Right hindlimb (tissue), 1 donor: ENCODE measurements around the gene TREX2.

Experiments used
- DNase-seq: peaks from one replicate; pipeline ENCODE4 v3.0.0-alpha.2; 2018

TREX2 gene

DNA sequence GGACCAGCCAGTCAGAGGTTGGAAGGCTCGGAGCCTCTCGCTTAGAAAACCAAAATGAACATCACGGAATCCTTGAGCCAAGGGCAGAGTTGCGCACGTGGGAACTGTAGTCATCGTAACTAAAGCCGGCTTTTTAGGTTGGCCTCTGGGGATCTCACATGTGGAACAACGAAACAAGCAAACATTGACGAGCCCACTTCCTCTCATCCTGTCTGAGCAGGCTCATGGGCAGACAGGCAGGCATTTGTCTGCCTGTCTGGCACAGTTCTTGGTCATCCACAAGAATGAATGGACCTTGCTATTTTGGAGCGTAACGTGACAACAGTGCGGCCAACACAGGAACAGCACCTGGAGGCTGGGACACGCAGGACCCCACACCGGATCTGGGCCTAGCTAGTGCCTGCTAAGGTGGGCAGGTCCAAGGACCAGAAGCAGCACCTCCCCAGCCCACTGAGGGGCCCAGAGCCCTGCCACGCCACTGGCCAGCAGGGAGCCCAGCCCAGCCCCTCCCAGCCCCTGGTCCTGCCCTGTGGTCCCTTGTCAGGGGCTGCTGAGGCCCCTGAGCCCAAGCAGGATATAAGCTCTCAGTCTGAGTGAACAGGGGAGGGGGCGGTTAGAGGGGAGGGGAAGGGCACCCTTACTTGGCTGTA, 9.2 kb upstream of the TREX2 start:
- no peak for DNase-seq

DNA sequence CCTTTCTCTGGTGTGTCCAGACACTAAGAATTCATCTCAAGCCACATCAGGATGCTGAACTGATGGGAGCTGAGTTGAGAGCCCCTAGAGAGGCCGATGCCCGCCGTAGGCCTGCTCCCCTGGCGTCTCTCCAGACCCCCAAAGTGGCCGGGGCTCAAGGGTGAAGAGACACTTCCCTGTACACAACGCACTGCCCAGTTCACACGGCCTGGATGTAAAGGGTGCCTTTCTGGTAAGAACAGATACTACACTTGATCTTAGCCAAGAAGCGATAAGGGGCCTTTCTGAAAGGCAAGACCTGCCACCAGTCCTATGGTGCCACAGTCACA, 5.1 kb upstream of the TREX2 start:
- no peak for DNase-seq

DNA sequence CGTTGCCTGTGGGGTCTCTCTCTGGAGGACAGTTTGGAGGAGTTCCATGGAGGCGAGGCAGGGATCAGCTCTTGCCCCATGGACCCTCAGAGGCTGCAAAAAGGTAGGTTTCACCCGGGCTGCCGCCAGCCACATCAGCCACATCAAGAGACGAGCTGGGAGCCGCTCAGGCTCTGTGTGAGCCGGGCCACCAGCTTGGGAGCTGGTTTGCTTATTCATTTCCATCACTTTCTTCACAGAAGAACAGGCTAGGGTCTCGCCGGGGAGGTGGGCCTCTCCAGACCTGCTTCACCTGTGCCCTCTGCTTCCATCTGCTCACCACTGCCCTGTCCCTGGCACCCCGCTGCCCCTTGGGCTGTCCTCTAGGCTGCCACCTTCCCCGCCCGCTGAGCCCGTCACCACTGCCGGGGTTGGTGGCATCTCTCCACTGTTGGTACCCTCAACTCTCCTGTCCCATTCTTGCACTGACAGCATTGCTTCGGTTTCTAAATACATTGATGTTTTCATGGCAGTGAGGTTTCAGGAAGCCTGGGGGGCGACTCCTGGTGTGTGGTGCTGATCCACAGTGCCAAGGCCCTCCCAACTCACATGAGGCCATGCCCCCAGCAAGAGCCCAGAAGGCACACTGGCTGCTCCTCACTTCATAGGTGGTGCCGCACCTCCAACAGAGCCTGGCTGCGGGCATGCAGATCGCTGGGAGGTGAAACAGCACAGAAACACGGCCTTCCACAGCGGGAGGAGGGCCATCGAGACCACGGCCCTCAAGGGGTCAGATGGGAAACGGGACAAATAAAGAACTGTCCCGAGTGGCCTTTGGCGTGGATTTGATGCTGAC, 4.5 kb upstream of the TREX2 start:
- no peak for DNase-seq

DNA sequence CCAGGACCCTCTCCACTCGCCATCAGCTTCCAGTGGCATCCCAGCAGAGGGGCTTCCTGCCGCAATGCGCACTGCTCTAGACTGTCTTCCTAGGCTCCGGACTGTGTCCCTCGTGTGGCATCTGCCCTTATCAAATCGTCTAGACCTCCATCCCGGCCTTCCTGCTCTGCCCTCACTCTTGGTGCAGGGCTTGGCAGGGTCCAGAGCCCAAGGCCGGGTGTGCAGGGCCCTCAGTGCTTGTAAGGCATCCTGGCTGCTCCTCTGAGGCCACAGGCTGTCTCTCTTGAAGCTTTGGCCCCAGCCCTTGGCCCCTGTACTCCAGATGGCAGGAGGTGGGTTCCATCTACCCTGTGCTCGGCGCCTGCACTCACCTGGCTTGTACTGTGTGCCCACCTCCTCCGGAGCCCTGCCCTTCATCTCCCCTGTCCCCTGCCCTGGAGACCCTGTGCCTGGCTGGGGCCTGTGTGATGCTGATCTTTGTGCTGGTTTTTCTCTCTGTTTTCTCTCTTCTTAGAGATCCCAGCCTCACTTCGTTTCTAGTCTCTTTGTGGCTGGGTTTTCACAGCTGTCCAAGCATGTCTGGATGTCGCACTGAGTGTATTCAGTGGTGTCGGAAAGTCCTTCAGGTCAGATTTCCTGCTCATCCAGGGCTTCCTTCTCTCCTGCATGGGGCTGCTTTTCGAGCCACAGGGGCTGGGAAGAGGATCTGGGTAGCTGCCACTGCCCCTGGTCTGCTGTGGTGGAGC, 3.7 kb upstream of the TREX2 start:
- no peak for DNase-seq

DNA sequence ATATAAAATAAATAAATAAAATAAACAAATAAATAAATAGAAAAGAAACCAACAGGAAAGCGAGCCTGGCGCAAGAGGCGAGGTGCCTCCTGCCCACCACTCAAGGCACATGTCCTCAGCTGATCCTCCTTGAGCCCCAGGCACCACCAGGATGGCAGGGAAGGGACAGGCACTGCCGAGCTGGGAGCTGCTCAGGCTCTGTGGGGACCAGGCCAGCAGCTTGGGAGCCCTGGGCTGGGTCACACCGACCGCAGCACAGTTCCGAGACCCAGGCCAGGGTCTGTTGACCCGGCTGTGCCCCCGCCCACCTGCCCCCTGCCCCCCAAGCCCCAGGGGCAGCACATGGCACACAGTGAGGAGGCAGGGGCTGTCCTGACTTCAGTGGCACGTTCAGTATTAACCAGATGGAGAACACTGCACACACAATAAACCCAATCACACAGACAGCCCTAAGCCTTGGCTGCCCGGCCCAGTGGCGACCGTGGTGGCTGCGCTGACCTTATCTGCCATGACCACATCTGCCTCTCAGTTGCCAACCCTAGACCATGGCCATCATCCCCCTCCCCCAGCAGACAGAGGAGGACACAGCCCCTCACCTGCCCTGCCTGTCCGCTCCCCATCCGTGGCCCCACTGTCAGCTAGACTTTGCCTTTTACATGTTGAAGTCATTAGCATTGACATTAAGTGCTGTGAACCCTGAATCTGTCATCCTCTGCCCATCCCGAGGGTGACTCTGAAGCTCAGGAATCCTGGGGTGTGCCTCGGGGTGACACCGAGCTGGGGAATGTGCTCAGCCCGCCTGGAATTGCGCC, 2.9 kb upstream of the TREX2 start:
- DNase-seq, result no peak

DNA sequence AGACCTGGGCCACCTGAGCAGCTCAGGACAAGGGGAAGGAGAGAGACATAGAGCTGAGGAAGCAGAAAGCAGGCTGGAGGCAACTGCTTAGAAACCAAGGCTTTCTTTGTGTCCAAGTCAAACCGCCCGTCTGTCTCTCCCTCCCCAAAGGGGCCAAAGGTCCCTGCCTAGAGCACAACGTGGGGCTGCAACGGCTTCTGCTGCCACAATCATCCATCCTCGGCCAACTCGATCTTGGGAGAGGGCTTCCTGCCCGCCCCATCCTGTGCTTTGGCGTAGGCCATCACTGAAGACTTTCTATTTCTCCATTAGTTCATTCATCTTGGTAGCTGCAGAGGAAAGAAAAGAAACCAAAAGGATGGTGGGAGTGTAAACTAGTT, 1.7 kb upstream of the TREX2 start:
- DNase-seq, result no peak

DNA sequence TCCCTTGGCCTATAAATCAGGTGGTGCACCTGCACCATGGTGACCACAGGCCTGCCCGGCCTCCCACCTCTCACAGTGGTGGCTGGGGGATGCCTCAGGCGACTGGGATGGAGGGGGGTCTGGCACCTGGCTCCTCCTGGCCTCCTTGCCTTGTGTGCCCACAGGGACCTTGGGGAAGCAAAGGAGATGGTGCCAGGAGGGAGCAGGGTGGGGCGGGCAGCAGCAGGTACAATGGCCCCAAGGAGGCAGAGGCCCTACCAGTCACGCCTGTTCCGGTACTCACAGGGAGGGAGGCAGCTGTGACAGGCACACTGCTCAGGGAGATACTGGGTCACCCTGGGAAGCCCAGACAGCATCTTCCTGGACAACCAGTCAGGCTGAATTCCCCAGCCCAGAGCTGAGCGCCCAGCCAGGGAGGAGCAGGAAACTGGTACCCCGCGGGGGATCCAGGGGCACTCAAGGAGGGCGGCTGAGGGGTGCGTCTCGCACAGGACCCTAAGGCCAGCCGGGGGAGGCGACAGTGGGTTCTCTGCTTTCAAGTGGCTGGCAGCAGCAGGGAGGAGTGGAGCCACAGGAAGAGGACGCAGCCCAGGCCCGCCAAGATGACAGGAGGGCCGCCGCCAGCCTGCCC, 1.2 kb upstream of the TREX2 start:
- DNase-seq, result no peak

DNA sequence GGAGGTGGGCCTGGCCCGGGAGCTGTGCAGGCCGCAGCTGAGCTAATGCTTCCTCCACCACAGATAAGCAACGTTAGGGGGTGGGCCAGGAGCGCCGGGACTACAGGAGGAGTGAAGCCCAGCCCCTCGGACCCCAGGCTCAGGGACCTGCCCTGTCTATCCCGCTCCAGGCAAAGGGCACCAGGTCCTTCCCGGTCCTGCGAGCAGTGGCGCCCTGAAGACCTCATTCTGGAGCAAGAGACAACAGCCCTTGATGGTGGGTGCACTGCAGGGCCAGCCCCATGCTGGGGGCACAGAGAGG, 730 bp upstream of the TREX2 start:
- no peak for DNase-seq

DNA sequence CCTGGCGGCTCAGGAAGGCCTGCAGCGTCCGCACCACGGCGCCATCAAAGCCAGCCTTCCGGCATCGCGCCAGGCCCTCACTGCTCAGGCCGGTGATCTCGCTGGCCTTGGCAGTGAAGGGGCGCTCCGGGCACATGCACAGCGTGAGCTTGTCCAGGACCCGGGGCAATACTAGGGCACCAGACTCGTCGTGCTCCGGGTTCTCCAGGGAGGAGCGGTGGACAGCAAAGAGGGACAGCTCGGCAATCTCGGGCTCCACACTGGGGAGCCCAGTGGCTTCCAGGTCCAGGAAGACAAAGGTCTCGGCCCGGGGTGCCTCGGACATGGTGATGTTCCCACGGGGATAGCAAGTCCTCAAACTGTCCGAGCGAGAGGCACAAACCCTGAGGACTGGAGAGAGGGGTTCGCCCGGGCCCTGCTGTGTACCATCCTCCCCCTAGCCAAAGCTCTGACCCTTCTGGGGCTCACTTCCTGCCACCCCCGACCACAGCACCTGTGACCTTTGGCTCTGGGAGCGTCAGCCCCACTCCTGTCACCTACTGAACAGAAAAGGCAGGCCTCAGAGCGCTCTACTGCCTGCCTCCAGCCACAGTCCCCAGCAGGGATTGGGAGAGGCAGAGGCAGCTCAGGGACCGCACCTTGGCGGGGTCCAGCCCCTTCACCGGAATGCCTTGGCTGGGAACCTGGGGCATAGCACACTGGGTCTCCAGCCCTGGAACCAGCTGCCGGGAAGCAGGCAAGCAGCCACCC, 575 bp downstream of the TREX2 start:
- DNase-seq, result no peak

DNA sequence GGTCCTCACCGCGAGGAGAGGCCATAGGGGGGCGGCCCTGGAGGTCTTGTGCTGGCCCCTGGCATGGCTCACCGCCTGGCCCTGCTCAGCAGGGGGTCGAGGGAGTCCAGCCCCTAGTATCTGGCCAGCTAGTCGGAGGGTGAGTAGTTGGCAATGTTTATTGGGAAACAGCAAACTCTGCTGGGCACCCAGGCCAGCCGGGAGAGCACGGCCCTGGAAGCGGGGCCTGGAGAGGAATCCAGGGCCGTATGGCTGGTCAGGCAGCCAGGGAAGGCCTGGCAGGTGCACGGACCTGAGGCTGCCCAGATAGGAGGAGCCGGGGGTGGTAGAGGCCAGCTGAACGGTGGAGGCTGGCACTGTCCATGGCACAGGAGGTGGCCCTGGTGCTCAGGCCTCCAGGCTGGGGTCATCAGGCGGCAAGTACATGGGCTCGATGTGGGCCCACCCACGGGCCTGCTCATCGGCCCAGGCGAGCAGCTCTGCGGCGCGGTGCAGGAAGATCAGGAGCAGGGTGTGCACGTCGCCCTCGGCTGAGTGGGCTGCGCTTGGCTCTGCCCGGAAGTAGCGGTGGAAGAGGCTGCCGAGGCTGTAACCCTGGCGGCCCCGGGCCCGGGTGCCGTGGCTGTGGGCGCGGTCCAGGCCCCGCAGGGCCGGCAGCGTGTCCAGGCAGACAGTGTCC, 1.4 kb downstream of the TREX2 start:
- no peak for DNase-seq

DNA sequence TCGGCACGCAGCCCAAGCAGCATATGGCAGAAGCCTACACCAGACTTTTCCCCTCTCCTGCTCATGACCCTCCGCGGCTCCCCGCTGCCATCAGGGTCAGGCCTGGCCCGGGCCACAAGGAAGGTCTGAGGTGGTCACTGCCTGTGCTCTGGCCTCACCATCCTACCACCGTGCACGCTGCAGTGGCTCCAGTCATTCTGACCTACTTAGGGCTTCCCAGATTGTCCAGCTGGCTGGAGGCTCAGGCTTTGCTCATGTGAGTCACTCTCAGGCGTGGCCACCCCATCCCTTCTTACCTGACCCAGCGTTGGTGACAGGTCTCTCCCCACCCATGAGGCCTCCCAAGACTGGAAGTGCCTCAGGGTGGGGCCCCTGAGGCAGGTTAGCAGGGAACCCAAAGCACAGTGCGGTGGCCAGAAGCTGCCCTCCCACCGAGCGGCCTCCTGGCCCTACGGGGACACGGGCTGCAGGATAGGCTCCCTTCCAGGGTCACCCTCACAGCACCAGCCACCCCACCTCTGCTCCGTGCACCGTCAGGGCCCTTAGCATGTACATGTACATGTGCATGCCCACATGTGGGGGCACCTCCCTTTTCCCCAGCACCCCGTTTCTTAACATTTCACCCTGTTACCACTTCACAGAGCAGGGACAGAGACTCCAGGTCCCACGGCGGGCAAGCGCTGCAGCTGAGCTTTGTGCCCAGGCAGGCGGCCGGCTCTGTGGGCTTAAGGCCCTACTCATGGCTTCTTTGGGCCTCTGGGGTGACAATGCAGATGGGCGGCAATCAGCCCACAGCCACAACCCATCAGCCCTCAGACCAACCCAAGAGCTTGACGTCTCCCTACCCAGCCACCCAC, 2.2 kb downstream of the TREX2 start:
- no peak for DNase-seq

DNA sequence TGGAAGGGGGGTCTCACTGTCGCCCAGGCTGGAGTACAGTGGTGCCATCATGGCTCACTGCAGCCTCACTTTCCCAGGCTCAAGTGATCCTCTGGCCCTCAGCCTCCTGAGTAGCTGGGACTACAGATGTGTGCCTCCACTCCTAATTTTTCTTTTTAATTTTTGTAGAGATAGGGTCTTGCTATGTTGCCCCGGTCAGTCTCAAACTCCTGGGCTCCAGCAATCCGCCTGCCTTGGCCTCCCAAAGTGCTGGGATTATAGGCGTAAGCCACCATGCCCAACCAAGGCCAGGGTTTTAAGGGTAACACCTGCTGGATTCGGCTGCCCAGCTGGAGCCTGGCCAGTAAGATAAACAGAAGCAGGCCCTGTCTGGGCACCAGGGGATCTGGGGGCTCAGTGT, 3.4 kb downstream of the TREX2 start:
- no peak for DNase-seq

DNA sequence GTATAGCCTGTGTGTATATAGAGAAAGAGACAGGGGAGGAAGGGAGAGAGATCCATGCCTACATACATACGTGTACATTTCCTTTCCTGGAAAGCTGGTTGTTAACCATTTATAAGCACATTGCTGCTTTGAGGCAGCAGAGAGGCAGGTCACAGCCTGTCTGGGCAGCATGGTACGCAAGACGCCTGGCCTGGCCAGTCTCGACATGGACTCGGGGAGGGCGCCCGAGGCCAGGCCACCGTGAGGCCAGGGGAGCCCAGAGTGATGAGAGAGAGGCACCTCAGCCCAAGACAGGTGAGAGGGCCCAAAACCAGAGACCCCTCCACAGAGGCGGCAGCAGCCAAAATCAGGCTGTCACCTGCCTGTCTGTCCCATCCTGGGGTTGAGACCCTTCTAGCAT, 3.9 kb downstream of the TREX2 start:
- DNase-seq, result no peak

DNA sequence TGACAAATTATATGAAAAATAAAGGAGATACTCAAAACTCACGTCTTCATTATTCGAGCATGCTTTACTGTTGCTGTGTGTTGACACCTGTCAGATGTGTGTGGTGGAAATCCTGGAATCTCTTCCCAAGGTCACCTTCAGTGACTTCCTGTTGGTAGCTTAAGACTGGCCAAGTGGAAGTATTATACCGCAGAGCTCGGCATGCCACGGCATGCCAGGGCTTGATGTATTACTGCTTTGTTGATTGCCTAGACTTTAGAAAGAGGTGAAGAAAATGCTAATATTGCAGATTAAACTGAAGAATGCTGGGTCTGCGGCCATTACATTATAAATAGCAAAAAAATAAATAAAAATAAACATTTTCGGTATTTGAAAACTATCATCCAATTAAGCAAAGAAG, 4.6 kb downstream of the TREX2 start:
- no peak for DNase-seq

DNA sequence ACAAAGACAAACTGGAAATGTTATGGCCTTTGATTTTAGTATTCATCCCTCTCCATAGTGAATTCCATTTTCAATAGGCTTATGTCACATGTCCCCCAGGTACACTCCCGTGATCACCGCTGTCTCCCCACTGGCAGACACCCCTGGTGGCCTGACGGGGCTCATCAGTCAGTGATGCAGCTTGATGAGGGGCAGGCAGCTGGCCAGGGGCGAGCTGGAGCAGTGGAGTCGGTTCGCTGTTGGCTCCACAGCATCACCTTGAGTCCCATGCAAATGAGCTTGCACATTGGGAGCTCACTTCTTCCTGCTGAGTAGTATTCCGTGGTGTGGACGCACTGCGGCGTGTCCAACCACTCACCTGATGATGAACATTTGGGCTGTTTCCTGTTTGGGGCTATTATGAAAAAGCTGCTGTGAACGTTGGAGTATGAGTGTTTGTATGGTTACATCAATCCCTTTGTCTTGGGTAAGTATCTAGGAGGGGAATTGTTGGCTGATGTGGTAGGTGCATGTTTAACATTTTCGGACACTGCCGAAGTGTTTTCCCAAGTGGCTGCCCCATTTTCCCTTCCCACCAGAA, 5.2 kb downstream of the TREX2 start:
- no peak for DNase-seq

DNA sequence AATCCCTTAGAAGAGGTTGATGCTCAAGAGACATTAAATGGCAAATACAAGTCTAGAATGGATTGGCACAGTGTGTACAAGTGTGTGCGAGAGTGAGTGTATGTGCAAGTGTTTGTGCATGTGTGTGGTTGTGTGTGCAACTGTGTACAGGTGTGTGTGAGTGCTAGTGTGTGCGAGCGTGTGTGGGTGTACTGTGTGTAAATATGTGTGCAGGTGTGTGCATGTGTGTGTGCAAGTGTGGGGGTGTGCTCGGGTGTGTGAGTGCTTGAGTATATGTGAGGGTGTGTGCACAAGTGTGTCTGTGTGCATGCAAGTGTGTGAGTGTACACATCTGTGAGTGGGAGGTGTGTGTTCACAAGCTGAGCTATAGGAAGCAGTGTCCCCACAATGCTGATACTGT, 5.9 kb downstream of the TREX2 start:
- DNase-seq, result no peak

DNA sequence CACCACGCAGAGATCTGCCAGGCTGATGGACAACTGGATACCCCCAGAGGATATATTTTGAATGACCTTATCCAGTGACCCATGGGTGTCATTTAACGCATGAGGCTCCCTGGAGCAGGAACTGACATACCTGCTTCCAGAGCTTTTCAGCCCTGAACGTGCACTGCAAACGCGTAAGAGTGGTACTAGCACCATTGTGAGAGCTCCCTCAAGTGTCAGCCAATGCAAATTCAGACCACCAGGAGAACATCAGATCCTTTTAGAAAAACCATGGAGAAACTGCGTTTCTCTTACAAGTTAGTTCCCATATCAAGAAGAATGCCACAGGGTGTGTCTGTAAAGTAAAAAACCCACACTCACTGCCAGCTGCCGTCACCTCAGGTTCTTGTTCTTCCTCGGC, 7.3 kb downstream of the TREX2 start:
- no peak for DNase-seq

DNA sequence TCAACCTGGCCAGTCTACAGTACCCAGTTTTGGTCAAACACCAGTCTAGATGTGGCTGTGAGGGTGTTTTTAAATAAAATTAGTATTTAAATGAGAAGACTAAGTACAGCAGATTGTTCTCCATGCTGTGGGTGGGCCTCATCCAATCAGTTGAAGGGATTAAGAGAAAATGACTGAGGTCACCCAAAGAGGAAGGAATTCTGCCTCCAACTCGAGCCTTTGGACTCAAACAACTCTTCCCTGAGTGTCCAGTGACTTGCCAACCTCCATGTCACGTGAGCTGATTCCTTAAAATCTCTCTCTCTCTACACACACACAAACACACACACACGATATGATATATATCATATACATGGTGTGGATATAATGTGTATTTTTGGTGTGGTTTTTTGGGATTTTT, 10.0 kb downstream of the TREX2 start:
- DNase-seq, result no peak

DNA sequence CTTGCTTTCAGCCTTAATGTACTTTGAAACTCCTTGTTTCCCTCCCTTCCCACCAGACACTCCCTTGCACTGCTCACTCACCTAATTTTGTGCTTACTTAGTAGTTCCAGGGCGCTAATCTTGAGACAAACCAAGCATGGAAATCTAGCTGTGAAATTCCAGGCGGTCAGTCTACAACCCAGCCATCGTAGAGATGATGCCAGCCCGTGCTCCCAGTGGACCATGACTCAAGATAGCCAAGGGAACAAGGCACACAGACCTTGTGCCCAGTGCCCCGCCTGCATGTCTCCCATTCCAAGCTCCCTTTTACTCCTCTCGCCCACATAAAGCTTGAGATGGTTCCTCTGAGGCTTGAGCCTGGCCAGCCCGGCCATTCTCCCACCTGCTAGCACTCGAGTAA, 11.1 kb downstream of the TREX2 start:
- DNase-seq, result no peak

DNA sequence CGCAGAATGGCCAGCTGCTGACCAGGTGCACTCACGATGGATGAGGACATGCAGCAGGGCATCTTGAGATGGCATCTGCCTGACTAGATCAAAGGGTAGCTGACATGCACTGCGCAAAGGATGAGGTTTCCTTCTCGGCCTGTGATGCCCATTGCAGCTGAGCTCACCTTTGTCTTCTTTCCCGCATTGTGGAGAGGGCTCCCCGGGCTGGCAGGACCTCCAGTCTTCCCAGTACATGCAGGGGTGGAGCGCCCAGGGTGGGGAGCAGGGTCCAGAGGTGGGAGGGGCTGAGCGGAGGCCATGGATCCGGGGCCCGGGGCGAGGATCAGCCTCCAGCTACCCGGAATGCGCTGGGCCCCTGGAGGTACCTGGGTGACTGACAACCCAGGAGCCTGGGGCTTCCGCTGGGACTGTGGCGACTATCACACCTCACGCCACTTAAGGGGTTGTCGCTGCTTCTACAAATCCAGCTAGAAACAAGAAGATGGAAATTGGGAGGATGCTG, 12.0 kb downstream of the TREX2 start:
- no peak for DNase-seq
